ENCODE results near the gene MCM8.

GRCh38 chr20:5932796-5933195 is 17.7 kb upstream of the MCM8 start:
- TF ChIP-seq CTCF (IDR thresholded peaks at IDR 0.05): no peak
- TF ChIP-seq POLR2A (IDR thresholded peaks at IDR 0.05): no peak
